ENCODE data around the gene DAP.
"Not testable (repeated sequence)": the region's sequence is repeated elsewhere in the genome, so short reads cannot be mapped to it uniquely, and the experiment has no call there.

DAP gene

DNA sequence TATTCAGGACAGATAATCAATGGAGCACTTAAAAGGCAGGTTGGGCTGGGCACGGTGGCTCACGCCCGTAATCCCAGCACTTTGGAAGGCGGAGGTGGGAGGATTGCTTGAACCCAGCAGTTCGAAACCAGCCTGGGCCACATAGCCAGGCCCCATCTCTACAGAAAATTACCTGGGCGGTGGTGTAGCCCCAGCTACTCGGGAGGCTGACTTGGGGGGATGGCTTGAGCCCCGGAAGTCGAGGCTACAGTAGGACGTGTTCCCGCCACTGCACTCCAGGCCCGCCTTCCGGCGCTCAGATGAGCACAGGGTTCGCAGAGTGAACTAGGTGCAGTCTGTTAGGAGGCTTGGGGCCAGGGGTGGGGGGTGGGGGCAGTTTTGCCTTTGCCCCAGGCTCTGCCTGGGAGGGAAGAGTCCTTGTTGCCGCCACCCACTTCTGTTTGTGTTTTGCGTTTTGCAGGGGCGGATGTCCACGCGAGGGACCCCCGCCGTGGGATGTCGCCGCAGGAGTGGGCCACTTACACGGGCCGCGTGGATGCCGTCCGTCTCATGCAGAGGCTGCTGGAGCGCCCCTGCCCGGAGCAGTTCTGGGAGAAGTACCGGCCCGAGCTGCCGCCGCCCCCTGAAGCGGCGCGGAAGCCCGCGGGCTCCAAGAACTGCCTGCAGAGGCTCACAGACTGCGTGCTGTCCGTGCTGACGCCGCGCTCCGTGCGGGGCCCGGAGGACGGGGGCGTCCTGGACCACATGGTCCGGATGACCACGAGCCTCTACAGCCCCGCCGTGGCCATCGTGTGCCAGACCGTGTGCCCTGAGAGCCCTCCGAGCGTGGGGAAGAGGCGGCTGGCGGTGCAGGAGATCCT is 112.0 kb downstream of the DAP start:
- DNase-seq = no peak

GRCh38 chr5:10647640-10648039 is 113.4 kb downstream of the DAP start:
- no peak for DNase-seq

DNA sequence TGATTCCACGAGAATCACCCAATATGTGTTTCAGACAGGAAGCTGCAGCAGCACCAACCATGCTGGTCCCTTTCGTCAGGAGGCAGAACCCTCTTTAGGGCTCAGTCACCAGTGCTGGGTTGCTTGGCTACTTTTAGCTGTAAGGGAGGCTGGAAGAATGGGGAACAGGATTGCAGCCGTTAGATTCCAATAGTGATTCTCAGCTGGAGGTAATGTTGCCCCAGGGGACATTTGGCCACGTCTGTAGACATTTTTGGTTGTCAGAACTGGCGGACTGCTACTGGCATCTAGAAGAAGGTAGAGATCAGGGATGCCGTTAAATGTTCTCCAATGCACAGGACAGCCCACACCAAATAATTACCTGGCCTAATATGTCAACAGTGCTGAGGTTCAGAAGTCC is 115.4 kb downstream of the DAP start:
- no peak for DNase-seq

DNA sequence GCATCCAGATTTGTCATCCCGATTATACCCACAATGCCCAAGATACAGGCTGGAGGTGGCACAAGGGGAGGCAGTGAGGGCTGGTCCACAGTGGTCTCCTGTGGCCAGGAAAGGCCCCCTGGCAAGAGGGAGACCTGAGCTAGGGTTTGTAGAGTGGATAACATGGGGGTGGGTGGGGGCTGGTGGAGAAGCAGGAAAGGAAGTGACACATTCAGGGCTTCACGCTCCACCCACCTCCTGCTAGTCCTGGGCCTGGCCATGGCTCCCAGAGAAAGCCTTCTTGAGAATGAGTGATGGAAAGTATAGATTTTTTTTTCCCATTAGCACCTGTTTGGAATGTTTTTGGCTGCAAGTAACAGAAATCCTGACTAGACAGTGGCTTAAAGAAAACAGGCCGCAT is 115.9 kb downstream of the DAP start:
- DNase-seq = no peak

- DNase-seq = no peak
Observed at GRCh38 chr5:10644192-10644591, 116.8 kb downstream of the DAP start.

DNA sequence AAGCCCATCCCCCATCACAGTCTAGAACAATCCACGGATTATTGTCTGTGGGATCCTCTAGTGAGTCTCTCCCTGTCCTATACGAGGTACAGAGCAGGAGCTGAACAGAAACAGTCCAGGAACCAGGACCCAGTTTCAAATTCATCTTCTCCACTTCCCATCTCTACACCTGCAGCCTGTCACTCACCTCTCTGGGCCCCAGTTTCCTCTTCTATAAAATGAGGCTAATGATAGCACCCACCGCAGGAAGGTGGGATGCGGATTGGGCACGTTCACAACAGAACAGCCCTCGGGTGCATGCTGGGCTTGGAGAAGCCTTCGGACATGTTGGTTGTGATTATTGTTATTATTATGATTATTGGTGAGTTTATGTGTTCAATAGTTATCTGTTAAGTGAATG is 118.7 kb downstream of the DAP start:
- no peak for DNase-seq

- no peak for DNase-seq
Observed at GRCh38 chr5:10639846-10640368, 121.1 kb downstream of the DAP start.

GRCh38 chr5:10638723-10639122 is 122.3 kb downstream of the DAP start:
- not testable (repeated sequence) for DNase-seq

DNA sequence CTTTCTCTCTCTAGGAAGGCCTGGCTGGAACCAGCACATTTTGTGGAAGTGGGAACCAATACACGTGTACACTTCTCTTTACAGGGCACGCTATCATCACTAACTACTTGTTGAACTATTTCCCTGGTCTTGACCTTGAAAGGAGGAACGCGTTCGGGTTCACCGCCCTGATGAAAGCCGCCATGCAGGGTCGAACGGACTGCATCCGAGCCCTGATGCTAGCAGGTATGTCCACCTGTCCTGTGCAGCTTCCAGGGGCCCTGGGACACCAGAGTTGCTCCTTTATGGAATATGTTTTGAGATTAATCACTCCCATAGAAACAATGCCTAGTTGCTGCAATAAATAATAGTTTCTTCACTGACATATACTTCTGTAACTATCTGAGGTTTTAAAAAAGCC is 123.1 kb downstream of the DAP start:
- no peak for DNase-seq

DNA sequence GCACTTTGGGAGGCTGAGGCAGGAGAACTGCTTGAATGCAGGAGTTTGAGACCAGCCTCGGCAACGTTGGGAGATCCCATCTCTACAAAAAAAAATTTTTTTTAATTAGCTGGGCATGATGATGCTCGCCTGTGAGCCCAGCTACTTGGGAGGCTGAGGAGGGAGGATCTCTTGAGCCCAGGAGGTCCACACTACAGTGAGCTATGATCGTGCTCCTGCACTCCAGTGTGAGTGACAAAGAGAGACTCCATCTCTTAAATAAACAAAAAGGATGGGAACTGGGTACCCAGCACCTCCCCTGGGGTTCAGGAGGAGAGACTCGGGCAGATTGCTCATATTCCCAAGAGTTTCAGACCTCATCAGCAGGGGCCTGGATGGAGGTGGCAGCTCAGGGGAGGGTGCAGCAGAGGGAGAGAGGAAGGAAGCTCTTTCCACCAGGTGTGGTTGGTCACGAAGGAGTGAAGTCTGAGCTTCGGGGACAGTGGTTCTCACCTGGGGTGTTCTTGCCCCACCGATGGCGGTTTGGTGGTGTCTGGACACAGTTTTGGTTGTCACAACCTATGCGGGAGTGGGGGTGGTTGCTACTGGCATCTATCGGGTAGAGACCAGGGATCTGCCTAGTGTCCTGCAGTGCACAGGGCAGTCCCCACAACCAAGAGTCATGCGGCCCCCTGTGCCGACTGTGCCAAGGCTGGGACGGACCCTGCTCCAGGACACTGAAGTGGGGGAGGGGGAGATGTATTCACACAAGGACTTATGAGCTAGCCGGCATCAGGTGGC is 124.5 kb downstream of the DAP start:
- DNase-seq = no peak

GRCh38 chr5:10635867-10636350 is 125.1 kb downstream of the DAP start:
- no peak for DNase-seq

DNA sequence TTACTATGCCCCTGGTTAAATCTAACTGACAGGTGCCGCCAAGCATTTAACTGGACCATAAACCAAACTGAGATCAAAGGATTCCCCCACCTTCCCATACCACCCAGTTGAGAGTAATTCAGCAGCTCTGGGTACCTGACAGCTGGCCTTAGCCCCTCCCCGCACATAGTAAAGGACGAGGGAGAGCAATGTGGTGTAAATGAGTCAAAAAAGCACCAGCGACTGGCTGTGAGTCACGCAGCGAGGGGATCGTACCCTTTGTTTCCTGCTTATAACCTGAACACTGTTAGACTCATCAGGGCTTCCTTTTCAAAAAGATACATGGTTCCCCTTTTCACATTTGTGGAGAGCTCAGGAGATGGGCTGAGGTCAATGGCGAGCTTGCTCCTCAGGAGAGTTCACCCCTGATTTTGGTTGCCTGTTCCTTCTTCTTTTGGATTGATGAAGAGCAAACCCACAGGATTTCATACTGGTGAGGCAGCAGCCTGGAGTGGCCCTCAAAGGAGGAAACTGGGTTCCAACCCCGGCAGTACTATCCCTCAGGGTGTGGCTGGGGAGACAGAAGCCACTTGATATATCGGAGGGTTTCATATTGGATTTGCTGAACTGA is 125.7 kb downstream of the DAP start:
- peak; percentile 61 to 73 for DNase-seq

- no peak for DNase-seq
Observed at GRCh38 chr5:10634562-10634961, 126.5 kb downstream of the DAP start.

GRCh38 chr5:10634050-10634449 is 127.0 kb downstream of the DAP start:
- no peak for DNase-seq

DNA sequence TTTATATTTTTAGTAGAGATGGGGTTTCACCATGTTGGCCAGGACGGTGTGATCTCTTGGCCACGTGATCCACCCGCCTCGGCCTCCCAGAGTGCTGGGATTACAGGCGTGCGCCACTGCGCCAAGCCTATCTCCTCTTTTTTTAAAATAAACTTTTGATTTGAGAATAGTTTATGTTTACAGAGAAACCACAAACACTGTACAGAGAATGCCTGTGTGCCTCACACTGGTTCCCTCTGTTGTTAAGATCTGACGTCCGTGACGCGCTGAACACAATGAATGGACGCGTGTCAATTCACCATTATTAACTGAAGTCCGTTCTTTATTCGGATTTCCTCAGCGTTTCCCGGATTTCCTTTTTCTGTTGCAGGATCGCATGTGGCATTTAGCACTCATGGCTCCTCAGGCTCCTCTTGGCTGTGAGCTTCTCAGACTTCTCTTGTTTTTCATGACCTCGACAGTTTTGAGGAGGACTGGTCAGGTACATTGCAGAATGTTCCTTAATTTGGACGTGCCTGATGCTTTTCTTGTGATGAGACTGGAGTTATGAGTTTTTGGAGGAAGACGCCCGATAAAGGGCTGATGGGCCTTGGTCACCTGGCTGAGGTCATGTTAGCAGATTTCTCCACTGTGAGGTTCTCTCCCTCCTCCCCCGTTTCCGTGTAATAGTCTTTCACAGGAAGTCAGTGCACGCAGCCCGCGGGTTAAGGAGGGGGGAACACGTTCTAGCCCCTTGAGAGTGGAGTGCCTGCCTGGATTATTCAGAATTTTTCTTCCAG is 127.6 kb downstream of the DAP start:
- peak; percentile 27 to 53 for DNase-seq

- peak; percentile 12 to 36 for DNase-seq
Observed at GRCh38 chr5:10632110-10632761, 128.8 kb downstream of the DAP start.

DNA sequence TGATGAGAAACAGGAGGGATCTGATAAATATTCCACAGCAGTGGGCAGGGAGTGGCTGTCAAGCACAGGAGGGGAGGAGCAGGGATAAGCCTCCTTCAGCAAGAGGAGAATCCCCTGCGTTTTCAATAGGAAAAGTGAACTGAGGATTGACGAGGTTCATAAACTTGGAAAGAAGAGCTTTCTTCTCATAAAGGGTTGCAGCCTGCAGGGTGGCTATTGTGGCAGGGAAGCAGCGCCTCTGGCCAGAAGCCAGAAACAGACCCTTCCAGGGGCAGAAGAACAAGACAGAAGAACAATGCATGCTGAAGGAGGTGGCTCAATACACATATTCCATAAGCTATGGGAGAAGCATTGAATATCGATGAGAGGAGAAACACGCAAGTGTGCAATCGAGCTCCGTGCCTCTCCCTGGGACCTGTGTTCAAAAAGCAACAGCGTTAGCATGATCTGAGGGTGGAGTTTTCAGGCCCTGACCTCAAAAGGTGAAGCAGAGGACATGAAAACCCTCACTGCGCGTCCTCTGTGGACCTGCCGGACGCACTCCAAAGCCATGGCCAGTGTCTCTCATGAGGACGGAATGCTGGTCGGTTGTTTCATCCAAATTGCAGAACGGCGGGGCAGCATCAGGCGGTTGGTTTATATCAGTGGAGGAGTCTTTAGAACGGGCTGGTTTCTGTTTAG is 129.6 kb downstream of the DAP start:
- no peak for DNase-seq

GRCh38 chr5:10630744-10631143 is 130.3 kb downstream of the DAP start:
- DNase-seq = not testable (repeated sequence)

GRCh38 chr5:10630126-10630525 is 130.9 kb downstream of the DAP start:
- no peak for DNase-seq

- no peak for DNase-seq
Observed at GRCh38 chr5:10629682-10630081, 131.4 kb downstream of the DAP start.

Data from stimulated activated CD4-positive, alpha-beta T cell treated with anti-CD3 and anti-CD28 coated beads, Interleukin-4, amount 100 ng/mL, for 4 hours (primary cell).